Epithelial cell of esophagus (primary cell): ENCODE data around the gene RCAN2.

Source experiments
- DNase-seq: peaks from one replicate; pipeline ENCODE4 v3.0.0; 2010; ENCODE audit warnings: low read depth
- H3K4me3 ChIP-seq: 2 replicates; pipeline ENCODE4 v1.5.1; 2011; ENCODE audit warnings: mild to moderate bottlenecking, low read length, control low read depth
- CTCF ChIP-seq: IDR thresholded peaks from 2 replicates; pipeline ENCODE4 v1.5.1; 2011; ENCODE audit warnings: low read depth, mild to moderate bottlenecking, low read length, control low read depth, inconsistent platforms; ENCODE audit not compliant: insufficient read depth; ENCODE audit errors: missing control alignments

The RCAN2 gene

GRCh38 chr6:46378161-46378881, 112.9 kb downstream of the RCAN2 start:
- no peak for TF ChIP-seq CTCF
- no peak for DNase-seq
- no peak overlapping the region for H3K4me3 ChIP-seq

- DNase-seq: no peak
- TF ChIP-seq CTCF: no peak
- no peak overlapping the region for H3K4me3 ChIP-seq
These were observed 114.0 kb downstream of the RCAN2 start for GRCh38 chr6:46377209-46377608.

- TF ChIP-seq CTCF: no peak
- no peak for DNase-seq
- H3K4me3 ChIP-seq: no peak overlapping the region
These were observed 114.6 kb downstream of the RCAN2 start for GRCh38 chr6:46376562-46377061.

- no peak for TF ChIP-seq CTCF
- no peak overlapping the region for H3K4me3 ChIP-seq
- DNase-seq: no peak
These were observed 120.6 kb downstream of the RCAN2 start for GRCh38 chr6:46370622-46371021.

GRCh38 chr6:46368169-46368536, 123.1 kb downstream of the RCAN2 start:
- TF ChIP-seq CTCF: no peak
- no peak overlapping the region for H3K4me3 ChIP-seq
- no peak for DNase-seq

GRCh38 chr6:46367354-46368168, 123.7 kb downstream of the RCAN2 start:
- DNase-seq: no peak
- TF ChIP-seq CTCF: no peak
- H3K4me3 ChIP-seq: no peak overlapping the region
